ENCODE results near the gene CMC2.

The CMC2 gene

GRCh38 chr16:80968386-80969113 lies 38.1 kb downstream of the CMC2 start:
- TF ChIP-seq CREB1 (IDR thresholded peaks at IDR 0.05; ENCODE audit: low read depth) (no peak), YY1 (IDR thresholded peaks at IDR 0.05; ENCODE audit: low read depth) (no peak), EGR1 (IDR thresholded peaks at IDR 0.05) (no peak), ZBTB7A (IDR thresholded peaks at IDR 0.05; ENCODE audit: low read depth) (no peak), TEAD4 (IDR thresholded peaks at IDR 0.05) (no peak), EP300 (IDR thresholded peaks at IDR 0.05; ENCODE audit: borderline replicate concordance) (no peak), NFIC (IDR thresholded peaks at IDR 0.05) (no peak), FOXM1 (IDR thresholded peaks at IDR 0.05; ENCODE audit: borderline replicate concordance, low read depth) (no peak), TCF12 (IDR thresholded peaks at IDR 0.05; ENCODE audit: low read depth) (no peak), REST (IDR thresholded peaks at IDR 0.05; ENCODE audit: low read depth) (no peak), TAF1 (IDR thresholded peaks at IDR 0.05; ENCODE audit: low read depth) (no peak), MAX (IDR thresholded peaks at IDR 0.05) (no peak), RAD21 (IDR thresholded peaks at IDR 0.05; ENCODE audit: low read depth) (no peak), CEBPB (IDR thresholded peaks at IDR 0.05) (no peak)

GRCh38 chr16:80966617-80967016 lies 40.1 kb downstream of the CMC2 start:
- no peak for TF ChIP-seq TEAD4 (IDR thresholded peaks at IDR 0.05)
- TF ChIP-seq FOXM1 (IDR thresholded peaks at IDR 0.05; ENCODE audit: borderline replicate concordance, low read depth): no peak
- TF ChIP-seq EGR1 (IDR thresholded peaks at IDR 0.05): no peak
- TF ChIP-seq CEBPB (IDR thresholded peaks at IDR 0.05): no peak
- no peak for TF ChIP-seq YY1 (IDR thresholded peaks at IDR 0.05; ENCODE audit: low read depth)
- TF ChIP-seq REST (IDR thresholded peaks at IDR 0.05; ENCODE audit: low read depth): no peak
- no peak for TF ChIP-seq RAD21 (IDR thresholded peaks at IDR 0.05; ENCODE audit: low read depth)
- no peak for TF ChIP-seq CREB1 (IDR thresholded peaks at IDR 0.05; ENCODE audit: low read depth)
- no peak for TF ChIP-seq EP300 (IDR thresholded peaks at IDR 0.05; ENCODE audit: borderline replicate concordance)

GRCh38 chr16:80964351-80964750 lies 42.3 kb downstream of the CMC2 start:
- TF ChIP-seq YY1 (IDR thresholded peaks at IDR 0.05; ENCODE audit: low read depth) (no peak), EGR1 (IDR thresholded peaks at IDR 0.05) (no peak)

- TF ChIP-seq EGR1 (IDR thresholded peaks at IDR 0.05) (no peak), CEBPB (IDR thresholded peaks at IDR 0.05) (no peak), TEAD4 (IDR thresholded peaks at IDR 0.05) (no peak), CREB1 (IDR thresholded peaks at IDR 0.05; ENCODE audit: low read depth) (no peak), FOXM1 (IDR thresholded peaks at IDR 0.05; ENCODE audit: borderline replicate concordance, low read depth) (no peak), TAF1 (IDR thresholded peaks at IDR 0.05; ENCODE audit: low read depth) (no peak), REST (IDR thresholded peaks at IDR 0.05; ENCODE audit: low read depth) (no peak), NFIC (IDR thresholded peaks at IDR 0.05) (no peak), ZBTB7A (IDR thresholded peaks at IDR 0.05; ENCODE audit: low read depth) (no peak), MAX (IDR thresholded peaks at IDR 0.05) (no peak), RAD21 (IDR thresholded peaks at IDR 0.05; ENCODE audit: low read depth) (no peak), YY1 (IDR thresholded peaks at IDR 0.05; ENCODE audit: low read depth) (no peak), USF1 (IDR thresholded peaks at IDR 0.05) (no peak), EP300 (IDR thresholded peaks at IDR 0.05; ENCODE audit: borderline replicate concordance) (no peak), TCF12 (IDR thresholded peaks at IDR 0.05; ENCODE audit: low read depth) (no peak)
Observed at GRCh38 chr16:80962879-80963278, 43.8 kb downstream of the CMC2 start.

GRCh38 chr16:80958284-80958683 lies 48.4 kb downstream of the CMC2 start:
- TF ChIP-seq TAF1 (IDR thresholded peaks at IDR 0.05; ENCODE audit: low read depth) (no peak), CREB1 (IDR thresholded peaks at IDR 0.05; ENCODE audit: low read depth) (no peak)

Measured in Ishikawa (cell line).